RCC 7860 (cell line): Measurements from ENCODE around the gene TNNC2.

Experiments used
- DNase-seq: peaks from one replicate; pipeline ENCODE4 v3.0.0-alpha.2; 2015; ENCODE audit warnings: low spot score
- FAIRE-seq: peaks from 2 replicates; lab custom pipeline; 2012; peaks lifted over from hg19 to GRCh38; lab: Jason Lieb, UNC

The TNNC2 gene

GRCh38 chr20:45788351-45788750 lies 38.8 kb downstream of the TNNC2 start:
- DNase-seq (no peak), FAIRE-seq (no peak)

GRCh38 chr20:45783656-45784294 lies 43.3 kb downstream of the TNNC2 start:
- FAIRE-seq (no peak), DNase-seq (no peak)

- FAIRE-seq (no peak), DNase-seq (peak; percentile 64)
Measured at GRCh38 chr20:45782890-45783289, 44.2 kb downstream of the TNNC2 start.

- FAIRE-seq = peak; percentile 88
- peak; percentile 96 for DNase-seq
Measured at GRCh38 chr20:45781391-45781931, 45.7 kb downstream of the TNNC2 start.

GRCh38 chr20:45780159-45780558 lies 47.0 kb downstream of the TNNC2 start:
- no peak for DNase-seq
- no peak for FAIRE-seq

GRCh38 chr20:45779011-45779915 lies 47.8 kb downstream of the TNNC2 start:
- DNase-seq (peak; percentile 99), FAIRE-seq (peak; percentile 97)

GRCh38 chr20:45776931-45777330 lies 50.2 kb downstream of the TNNC2 start:
- no peak for FAIRE-seq
- no peak for DNase-seq

GRCh38 chr20:45775411-45775810 lies 51.7 kb downstream of the TNNC2 start:
- FAIRE-seq (no peak), DNase-seq (no peak)

GRCh38 chr20:45774945-45775344 lies 52.2 kb downstream of the TNNC2 start:
- DNase-seq (no peak), FAIRE-seq (no peak)
